Activated CD4-positive, alpha-beta memory T cell treated with anti-CD3 and anti-CD28 coated beads, Interleukin-2, amount 10 ng/mL, durations not matched to agents 7 days and 5 days (primary cell): ENCODE results near the gene RMP24. TPM values are rescaled to one million over a fixed set of nuclear protein-coding genes. Genes with fewer than 3 reads are reported as not detected.
"Not testable (repeated sequence)": the region's sequence is repeated elsewhere in the genome, so short reads cannot be mapped to it uniquely, and the experiment has no call there.

ENCODE experiments used
- CTCF ChIA-PET: fragments of 350-600 bp; sonication (Branson Sonifier 250); formaldehyde crosslinking; loops from one replicate; lab custom pipeline; 2021; ENCODE audit warnings: antibody characterized with exemption, inconsistent platforms; lab: Charles Lee
- POLR2A ChIA-PET: fragments of 350-600 bp; sonication (Branson Sonifier 250); formaldehyde crosslinking; loops from one replicate; lab custom pipeline; 2021; ENCODE audit warnings: antibody characterized with exemption; lab: Charles Lee
- DNase-seq: peaks from one replicate; pipeline ENCODE4 v3.0.0-alpha.2; 2020
- H3K27ac Mint-ChIP-seq: one replicate; pipeline ENCODE4 v1.8.0; 2021; ENCODE audit warnings: mild to moderate bottlenecking, mixed read lengths
- H3K27me3 Mint-ChIP-seq: one replicate; pipeline ENCODE4 v1.8.0; 2021; ENCODE audit warnings: mixed read lengths
- H3K36me3 Mint-ChIP-seq: one replicate; pipeline ENCODE4 v1.8.0; 2021; ENCODE audit warnings: low read depth, mixed read lengths
- H3K4me1 Mint-ChIP-seq: one replicate; pipeline ENCODE4 v1.8.0; 2021; ENCODE audit warnings: mixed read lengths
- H3K4me3 Mint-ChIP-seq: one replicate; pipeline ENCODE4 v1.8.0; 2021; ENCODE audit warnings: mild to moderate bottlenecking, mixed read lengths
- H3K9me3 Mint-ChIP-seq: one replicate; pipeline ENCODE4 v1.8.0; 2021; ENCODE audit warnings: mixed read lengths
- total RNA-seq, 2 experiments: library from RNA; stranded (reverse); gene quantifications; one replicate each; pipeline ENCODE4 v1.2.3, GENCODE V29; 2021

The RMP24 gene

GRCh38 chr18:36015629-36016028 is 43.1 kb downstream of the RMP24 start:
- ChIA-PET CTCF (interaction anchor here (0.7 to 2.6 kb wide), 4 partner anchors 10 to 269 kb away, joined by 3 to 24 read pairs (median 4); no protein-coding TSS in a partner anchor), POLR2A (no interaction called here)

GRCh38 chr18:36017232-36017631 is 44.8 kb downstream of the RMP24 start:
- ChIA-PET CTCF (interaction anchor here (0.6 to 2.7 kb wide), 25 partner anchors 8 to 793 kb away, joined by 3 to 43 read pairs (median 4); partner anchors contain the start of gene RPRD1A), POLR2A (interaction anchor here (1.1 kb wide), 1 partner anchor 44 kb away, joined by 3 read pairs; no protein-coding TSS in a partner anchor)
- DNase-seq = no peak
- Mint-ChIP-seq H3K27ac (no peak overlapping the region), H3K4me1 (no peaks in the 10 kb centered on the region), H3K36me3 (no peaks in the 10 kb centered on the region), H3K27me3 (no peaks in the 10 kb centered on the region), H3K9me3 (no peaks in the 10 kb centered on the region), H3K4me3 (no peak overlapping the region)

More at GRCh38 chr18:36015629-36016028, 43.1 kb downstream of the RMP24 start:
- Mint-ChIP-seq H3K9me3 (no peaks in the 10 kb centered on the region), H3K4me1 (no peaks in the 10 kb centered on the region), H3K36me3 (no peaks in the 10 kb centered on the region), H3K27me3 (no peaks in the 10 kb centered on the region), H3K27ac (no peak overlapping the region), H3K4me3 (no peak overlapping the region)
- DNase-seq = no peak

GRCh38 chr18:36020174-36020711 is 47.8 kb downstream of the RMP24 start:
- no peak overlapping the region for H3K4me3 Mint-ChIP-seq
- H3K36me3 Mint-ChIP-seq = peaks cover 2% of the 10 kb centered on the region
- no peak overlapping the region for H3K27ac Mint-ChIP-seq
- H3K9me3 Mint-ChIP-seq = no peaks in the 10 kb centered on the region
- H3K4me1 Mint-ChIP-seq = peaks cover 1% of the 10 kb centered on the region
- H3K27me3 Mint-ChIP-seq = no peaks in the 10 kb centered on the region
- CTCF ChIA-PET = interaction anchor here (0.6 to 1.8 kb wide), 2 partner anchors 74 to 264 kb away, joined by 3 to 5 read pairs; no protein-coding TSS in a partner anchor
- no peak for DNase-seq
- POLR2A ChIA-PET = no interaction called here

- no peak for DNase-seq
- Mint-ChIP-seq H3K36me3 (peaks cover 16% of the 10 kb centered on the region), H3K27ac (no peak overlapping the region), H3K4me3 (no peak overlapping the region), H3K9me3 (no peaks in the 10 kb centered on the region), H3K4me1 (peaks cover 1% of the 10 kb centered on the region), H3K27me3 (no peaks in the 10 kb centered on the region)
- POLR2A ChIA-PET = no interaction called here
- CTCF ChIA-PET = no interaction called here
Observed at GRCh38 chr18:36023336-36023735, 50.9 kb downstream of the RMP24 start.

GRCh38 chr18:36024241-36024640 is 51.8 kb downstream of the RMP24 start:
- POLR2A ChIA-PET, DNase-seq, H3K4me1 Mint-ChIP-seq, H3K9me3 Mint-ChIP-seq, H3K27ac Mint-ChIP-seq, CTCF ChIA-PET, H3K27me3 Mint-ChIP-seq, H3K4me3 Mint-ChIP-seq: not testable (repeated sequence)
- H3K36me3 Mint-ChIP-seq = peaks cover 19% of the 10 kb centered on the region

GRCh38 chr18:36025025-36025424 is 52.5 kb downstream of the RMP24 start:
- H3K36me3 Mint-ChIP-seq = peaks cover 22% of the 10 kb centered on the region
- no peaks in the 10 kb centered on the region for H3K27me3 Mint-ChIP-seq
- CTCF ChIA-PET = interaction anchor here (1.1 kb wide), 1 partner anchor 9 kb away, joined by 4 read pairs; no protein-coding TSS in a partner anchor
- H3K9me3 Mint-ChIP-seq = no peaks in the 10 kb centered on the region
- no peak for DNase-seq
- H3K4me3 Mint-ChIP-seq = no peak overlapping the region
- POLR2A ChIA-PET = no interaction called here
- H3K4me1 Mint-ChIP-seq = peaks cover 11% of the 10 kb centered on the region
- peak overlapping the region; percentile 0 for H3K27ac Mint-ChIP-seq

GRCh38 chr18:36028859-36029258 is 56.4 kb downstream of the RMP24 start:
- Mint-ChIP-seq H3K36me3 (peaks cover 40% of the 10 kb centered on the region), H3K4me1 (peaks cover 19% of the 10 kb centered on the region), H3K9me3 (no peaks in the 10 kb centered on the region), H3K27me3 (no peaks in the 10 kb centered on the region), H3K4me3 (no peak overlapping the region), H3K27ac (no peak overlapping the region)
- POLR2A ChIA-PET = interaction anchor here (1.0 to 1.4 kb wide), 2 partner anchors 38 to 100 kb away, joined by 3 to 4 read pairs; partner anchors contain the start of gene SLC39A6
- no peak for DNase-seq
- CTCF ChIA-PET = interaction anchor here (1.8 kb wide), 1 partner anchor 11 kb away, joined by 5 read pairs; no protein-coding TSS in a partner anchor

Other genes with a start within 250 kb of the RMP24 start
- gene RPRD1A, start 94.9 kb downstream of the RMP24 start, total RNA-seq = 10 to 100 TPM; 25.1 to 27.6 TPM
- 10 to 100 TPM; 22.9 to 24.8 TPM for gene SLC39A6, start 156.7 kb downstream of the RMP24 start, total RNA-seq
- gene ELP2, start 157.2 kb downstream of the RMP24 start, total RNA-seq = 10 to 100 TPM; 54.5 to 60.1 TPM
- under 1 TPM; 0.15 to 0.25 TPM for gene MOCOS, start 214.8 kb downstream of the RMP24 start, total RNA-seq